Tibial nerve (tissue), 4 donors: Measurements from ENCODE around the gene SMTNL1.

ENCODE experiments used
- CTCF ChIP-seq, 5 experiments: fragments of 200-600 bp in 3 of 5; fragments of 450-650 bp in 2 of 5; sonication (generic) in 3 of 5; IDR thresholded peaks; one replicate each; pipeline ENCODE4 v1.5.1; 2016 to 2019; ENCODE audit warnings: antibody characterized with exemption in 5 of 5, mild to moderate bottlenecking in 3 of 5, moderate library complexity in 2 of 5
- EP300 ChIP-seq, 2 donors: sonication (generic); formaldehyde crosslinking; IDR thresholded peaks; one replicate each; pipeline ENCODE4 v1.6.1; 2017; ENCODE audit warnings: antibody characterized with exemption in 2 of 2, mild to moderate bottlenecking in 1 of 2
- POLR2A ChIP-seq, 2 donors: fragments of 450-650 bp; IDR thresholded peaks; one replicate each; pipeline ENCODE4 v1.6.1; 2017; ENCODE audit warnings: antibody characterized with exemption in 2 of 2, mild to moderate bottlenecking in 2 of 2, moderate library complexity in 2 of 2

GRCh38 chr11:57502376-57502775 lies 35.0 kb upstream of the SMTNL1 start:
- TF ChIP-seq CTCF (IDR thresholded peaks at IDR 0.05) (no peak), POLR2A (IDR thresholded peaks at IDR 0.05) (no peak), EP300 (IDR thresholded peaks at IDR 0.05) (no peak)
